Activated gamma-delta T cell treated with Interleukin-2 at 50 U/mL for 16 hours (primary cell): ENCODE results near the gene PRKG1.

Experiments
- DNase-seq: peaks from one replicate; pipeline ENCODE4 v3.0.0-alpha.2; 2020

PRKG1 gene

DNA sequence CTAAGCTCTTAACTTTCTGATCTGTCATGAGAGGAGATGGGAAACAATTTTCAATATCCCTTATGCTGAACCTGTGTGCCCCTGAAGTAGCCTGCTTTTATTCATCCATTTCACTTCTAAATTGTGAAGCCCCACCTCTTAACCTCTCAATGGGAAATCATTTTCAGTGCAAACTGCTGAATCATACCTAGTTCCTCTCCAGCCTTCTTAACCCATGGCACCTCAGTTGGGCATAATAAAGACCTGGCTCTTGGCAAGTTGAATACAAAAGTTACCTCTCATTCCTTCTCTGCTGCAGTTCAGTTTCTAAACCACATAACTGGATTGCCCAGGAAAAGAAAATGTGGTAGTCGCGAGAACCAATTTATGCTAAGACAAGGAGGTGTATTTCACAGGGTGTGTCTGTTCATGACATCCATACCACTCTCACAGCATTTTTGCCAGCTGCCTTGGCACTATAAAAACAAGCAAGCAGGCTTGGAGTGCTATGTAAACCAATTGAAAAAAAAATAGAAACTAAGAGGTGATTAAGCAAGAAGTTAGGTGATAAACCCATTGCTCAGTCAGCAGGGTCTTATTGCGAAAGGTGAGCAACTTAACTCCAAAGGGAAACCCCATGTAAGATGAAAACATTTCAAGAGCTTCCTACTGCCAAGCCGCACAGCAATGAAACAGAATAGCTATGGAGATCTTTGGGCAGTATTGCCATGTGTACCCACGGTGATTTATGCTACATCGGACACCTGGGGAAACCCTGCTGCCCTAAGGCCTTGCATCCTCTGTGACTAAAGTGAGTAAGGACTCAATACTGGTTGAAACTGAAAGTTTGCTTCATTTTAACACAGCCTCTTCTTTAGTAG lies 1182.8 kb downstream of the PRKG1 start:
- no peak for DNase-seq

DNA sequence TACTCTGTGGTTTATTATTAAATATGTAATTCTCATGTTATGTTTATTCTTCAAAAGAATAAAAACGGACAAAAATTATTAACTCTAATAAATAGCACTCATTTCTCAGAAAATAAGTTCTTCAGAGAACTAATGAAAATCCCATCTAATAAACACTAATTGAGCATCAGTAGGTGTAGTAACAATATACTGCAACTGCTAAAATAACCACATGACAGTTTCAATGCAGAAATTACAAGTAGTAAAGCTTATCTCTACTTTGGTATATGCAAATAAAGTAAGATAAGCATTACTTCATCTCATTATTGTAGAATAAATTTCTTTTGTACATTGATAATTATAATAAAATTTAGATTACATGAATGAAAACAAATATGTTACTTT lies 1183.4 kb downstream of the PRKG1 start:
- no peak for DNase-seq

- no peak for DNase-seq
Observed at GRCh38 chr10:52258799-52259425, 1184.6 kb downstream of the PRKG1 start.

DNA sequence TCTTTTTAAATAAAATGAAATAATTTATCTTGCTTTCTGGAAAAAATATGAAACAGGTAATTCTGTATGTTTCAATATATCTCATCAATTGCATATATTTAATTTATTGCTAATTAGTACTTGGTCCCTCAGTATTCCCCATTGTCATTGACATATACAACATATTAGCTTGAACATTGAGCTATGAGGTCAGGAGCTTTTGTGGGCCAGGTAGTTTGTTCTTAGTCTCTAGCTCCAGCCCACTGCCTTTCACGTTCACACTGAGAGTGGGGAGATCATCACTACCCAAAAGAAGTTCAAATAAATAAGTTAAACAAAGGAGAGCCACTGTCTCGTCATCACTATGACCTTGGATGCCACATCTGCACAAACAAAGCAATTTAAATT lies 1185.1 kb downstream of the PRKG1 start:
- no peak for DNase-seq

DNA sequence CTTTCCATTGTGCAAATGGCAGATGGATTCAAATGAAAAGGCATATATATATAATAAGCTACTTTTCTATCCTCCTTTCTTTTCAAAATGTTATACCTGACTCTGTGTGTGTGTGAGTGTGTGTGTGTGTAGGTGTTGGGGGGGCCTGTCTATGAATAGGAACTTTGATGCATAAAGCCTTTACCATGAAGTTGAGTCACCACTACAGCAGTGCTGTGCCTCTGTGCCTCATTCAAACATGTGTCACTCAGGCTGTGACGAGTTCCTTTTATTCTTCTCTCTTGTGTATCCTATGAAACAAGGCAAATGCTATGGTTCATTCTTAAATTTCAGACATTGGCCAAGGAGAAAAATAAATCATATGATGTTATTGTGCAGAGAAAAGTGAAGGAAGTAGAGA lies 1187.1 kb downstream of the PRKG1 start:
- DNase-seq = no peak

DNA sequence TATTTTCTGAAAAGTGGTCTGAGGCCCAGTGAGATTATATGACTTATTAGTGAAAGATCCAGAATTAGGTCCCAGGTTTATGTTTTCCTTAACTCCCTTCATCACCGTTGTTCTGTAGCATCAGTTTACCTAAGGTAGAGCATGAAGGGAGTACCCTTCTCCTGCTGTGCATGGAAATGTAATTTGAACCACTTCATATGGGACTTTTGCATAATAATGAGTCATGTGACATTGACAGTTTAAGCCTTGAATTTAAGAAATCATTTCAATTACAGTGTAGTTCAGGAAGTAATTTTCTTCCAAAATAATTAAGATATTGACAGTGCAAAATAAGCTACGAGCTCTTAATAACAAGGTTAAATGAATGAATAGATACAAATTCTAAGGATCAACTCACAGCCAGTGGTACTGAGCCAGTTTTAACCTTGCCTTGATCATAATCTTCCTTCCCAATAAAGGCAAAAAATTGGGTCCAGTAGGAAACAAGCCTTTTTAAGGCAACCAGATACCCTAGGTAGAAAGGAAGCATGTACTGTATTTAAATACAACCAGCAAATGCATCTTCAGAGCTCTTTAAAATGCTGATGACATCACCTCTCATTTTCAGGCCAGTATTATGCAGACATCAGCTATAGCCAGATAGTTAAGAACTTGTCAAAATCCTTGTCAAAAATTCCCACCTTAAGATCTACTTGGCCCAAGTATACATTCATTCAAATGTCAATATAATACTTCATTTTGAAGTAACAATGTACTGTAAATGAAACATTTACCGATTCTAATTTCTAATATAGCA lies 1191.0 kb downstream of the PRKG1 start:
- no peak for DNase-seq

- no peak for DNase-seq
Observed at GRCh38 chr10:52266858-52267257, 1192.6 kb downstream of the PRKG1 start.

- no peak for DNase-seq
Observed at GRCh38 chr10:52268790-52269189, 1194.5 kb downstream of the PRKG1 start.

DNA sequence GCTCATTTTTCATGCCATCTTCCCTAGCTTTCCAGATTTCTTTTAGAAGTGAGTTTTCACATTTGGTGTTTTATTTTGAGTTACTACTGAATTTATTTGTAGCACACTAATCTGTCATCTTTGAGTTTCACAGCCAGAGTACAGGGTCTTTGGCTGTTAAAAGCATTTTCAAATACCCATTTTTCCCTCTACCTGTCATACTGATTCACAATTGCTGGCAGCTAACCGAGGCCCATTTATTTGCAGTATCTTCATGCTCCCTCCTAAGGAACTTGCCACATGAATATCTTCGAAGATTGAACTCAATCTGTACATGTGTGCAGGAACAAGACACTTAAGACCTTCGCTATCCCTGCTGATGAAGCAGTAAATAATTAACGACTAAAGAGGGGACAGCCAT lies 1194.9 kb downstream of the PRKG1 start:
- DNase-seq = no peak

DNA sequence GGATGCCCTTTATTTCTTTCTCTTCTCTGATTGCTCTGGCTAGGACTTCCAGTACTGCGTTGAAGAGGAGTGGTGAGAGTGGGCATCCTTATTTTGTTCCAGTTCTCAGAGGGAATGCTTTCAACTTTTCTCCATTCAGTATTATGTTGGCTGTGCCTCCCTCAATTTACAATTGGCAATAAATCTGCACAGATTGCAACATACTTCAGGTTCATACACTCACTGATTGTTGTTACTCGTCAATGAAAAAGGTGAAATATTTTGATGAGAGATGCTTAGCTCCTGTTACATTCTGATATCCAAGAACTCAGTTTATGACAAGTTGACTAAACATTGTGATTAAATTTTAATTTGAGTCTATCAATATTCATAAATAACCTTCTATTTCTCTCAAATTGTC lies 1201.9 kb downstream of the PRKG1 start:
- no peak for DNase-seq

GRCh38 chr10:52276986-52277385 lies 1202.7 kb downstream of the PRKG1 start:
- no peak for DNase-seq

DNA sequence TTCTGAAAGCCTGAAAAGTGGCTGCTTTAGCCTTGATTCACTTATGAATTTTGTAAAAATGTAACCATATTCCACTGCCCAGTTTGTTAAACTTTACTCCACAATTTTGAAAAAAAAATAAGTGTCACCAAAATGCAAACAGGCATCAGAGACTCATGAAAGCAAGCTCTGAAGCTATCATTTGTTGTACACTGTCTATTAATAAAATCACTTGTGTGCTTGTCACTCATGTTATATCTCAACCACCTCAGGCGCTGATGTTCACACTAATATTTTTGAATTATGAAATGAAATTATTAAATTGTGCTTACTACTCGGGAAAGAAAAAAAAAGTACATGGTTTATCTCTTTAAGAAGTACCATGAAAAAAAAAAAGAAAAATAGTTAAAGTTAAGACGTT lies 1205.3 kb downstream of the PRKG1 start:
- no peak for DNase-seq

- no peak for DNase-seq
Observed at GRCh38 chr10:52280051-52280450, 1205.8 kb downstream of the PRKG1 start.

GRCh38 chr10:52283174-52283573 lies 1208.9 kb downstream of the PRKG1 start:
- no peak for DNase-seq

DNA sequence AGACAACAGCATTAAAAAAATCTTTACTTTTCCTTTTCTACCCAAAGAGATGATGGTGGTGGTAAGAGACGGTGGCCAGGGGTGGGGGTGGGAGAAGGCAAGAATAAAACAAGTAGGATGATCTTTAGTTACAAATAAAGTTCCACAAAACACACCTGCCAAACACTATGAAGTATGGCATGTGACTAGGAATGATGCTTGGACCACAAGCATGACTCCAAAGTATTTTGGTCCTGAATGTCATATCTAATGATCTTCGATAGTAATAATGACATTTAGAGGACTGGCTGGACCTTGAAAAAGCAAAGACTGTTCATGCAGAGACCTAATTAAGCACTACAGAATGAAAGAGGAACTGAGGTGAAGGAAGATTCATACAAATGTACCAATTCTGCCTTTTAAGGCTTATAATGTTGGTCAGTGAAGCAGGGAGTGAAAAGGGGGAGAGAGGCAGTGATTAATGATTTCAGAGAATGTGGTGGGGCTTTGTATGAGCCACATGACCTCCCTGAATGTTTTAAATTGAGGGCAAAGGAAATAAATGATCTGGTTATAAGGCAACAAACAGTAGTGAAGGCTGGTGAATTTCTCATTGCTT lies 1210.2 kb downstream of the PRKG1 start:
- DNase-seq = no peak

- DNase-seq = no peak
Observed at GRCh38 chr10:52287866-52288265, 1213.6 kb downstream of the PRKG1 start.

DNA sequence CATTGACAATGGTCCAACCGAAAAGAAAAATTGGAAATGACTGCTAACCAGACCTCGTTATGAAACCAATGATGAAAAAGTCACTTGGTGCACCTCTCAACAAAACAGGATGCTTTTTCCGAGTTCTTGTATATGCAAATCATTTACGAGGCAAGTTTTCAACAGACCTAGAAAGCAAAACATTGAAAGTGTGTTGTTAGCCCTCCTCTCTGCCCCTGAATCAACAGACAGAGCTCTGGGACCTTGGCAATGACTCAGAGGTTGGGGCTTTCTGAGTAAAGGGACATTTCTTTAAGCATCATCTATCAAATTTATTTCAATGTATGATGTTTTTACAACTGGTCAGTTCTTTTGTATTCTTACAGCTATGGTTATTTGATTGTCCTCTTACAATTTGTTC lies 1223.5 kb downstream of the PRKG1 start:
- DNase-seq = no peak

DNA sequence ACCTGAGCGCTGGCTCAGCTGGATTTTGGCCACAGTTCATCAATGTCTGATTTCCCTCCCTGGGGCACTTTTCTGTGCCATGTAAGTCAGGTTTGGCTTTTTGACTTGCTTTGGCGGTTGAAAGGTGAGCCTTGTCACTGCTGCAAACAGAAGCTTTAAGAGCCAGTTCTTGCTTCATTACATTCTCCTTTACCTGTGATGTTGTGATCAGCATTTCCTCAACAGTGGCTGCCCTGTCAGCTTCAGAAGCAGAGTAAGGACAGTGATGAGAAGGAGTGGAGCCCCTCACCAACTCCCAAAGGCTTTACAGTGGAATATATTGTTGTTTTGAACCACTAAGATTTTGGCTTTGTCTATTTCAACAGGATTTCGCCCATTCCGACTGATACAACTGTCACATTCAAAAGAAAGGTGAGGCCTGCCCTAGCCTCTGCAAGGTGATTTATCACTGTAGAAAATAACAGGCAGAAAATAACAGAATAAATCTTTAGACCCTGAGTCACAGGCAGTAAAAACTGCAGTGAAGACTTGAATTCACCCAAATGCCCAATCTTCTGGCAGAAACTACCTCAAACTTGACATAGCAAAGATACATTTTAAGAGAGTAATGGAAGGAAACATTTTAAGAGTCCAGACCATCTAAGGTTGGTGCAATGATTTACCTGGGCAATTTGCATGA lies 1226.5 kb downstream of the PRKG1 start:
- DNase-seq = no peak

GRCh38 chr10:52308251-52309031 lies 1234.2 kb downstream of the PRKG1 start:
- no peak for DNase-seq

DNA sequence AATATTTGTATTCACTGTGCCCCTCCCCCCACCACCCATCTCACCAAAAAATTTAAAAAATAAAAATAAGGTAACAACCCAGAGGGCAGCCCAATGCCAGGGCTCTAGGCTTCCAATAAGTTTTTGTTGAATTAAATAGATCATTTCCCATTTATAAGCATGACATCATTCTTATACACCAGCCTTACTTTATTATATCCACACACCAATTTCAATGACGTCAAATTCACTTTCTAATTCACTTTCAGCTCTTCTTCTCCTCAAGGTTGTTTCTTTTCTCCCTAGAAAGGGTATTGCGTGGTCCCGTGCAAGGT lies 1238.6 kb downstream of the PRKG1 start:
- no peak for DNase-seq

DNA sequence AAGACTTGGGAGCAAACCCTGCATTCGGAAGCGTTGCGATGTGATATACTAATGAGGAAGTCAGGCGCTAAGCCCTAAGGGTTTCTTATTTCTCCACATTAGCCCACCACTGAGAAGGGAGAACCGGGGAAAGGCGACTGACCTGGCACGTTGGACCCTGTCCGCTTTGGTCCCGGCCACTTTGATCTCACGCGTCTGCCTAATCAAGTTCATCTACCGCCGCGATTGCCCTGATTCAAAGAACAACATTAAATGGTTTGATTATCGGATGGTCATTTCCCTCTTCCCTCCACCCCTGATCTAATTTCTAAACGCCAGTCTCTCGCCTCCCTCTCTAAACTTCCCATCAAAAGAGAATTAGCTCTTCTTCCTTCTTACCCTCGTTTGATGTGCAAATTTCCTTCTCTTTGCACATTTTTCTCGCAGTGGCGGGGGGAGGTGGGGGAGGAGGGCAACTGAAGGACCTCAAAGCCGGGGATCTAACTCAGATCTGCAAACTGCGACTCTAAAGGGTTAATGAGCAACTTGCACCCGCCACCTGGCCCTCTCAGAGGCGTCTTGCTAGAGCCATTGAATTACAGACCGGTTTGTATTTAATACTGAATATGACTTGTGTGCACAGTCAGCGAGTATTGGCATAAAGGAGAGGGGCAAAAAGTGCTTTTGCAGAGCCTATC lies 1239.1 kb downstream of the PRKG1 start:
- no peak for DNase-seq
